Esophagus muscularis mucosa (tissue), 4 donors: ENCODE data around the gene CIZ1.
A peak's percentile ranks its signal among the peaks of the same experiment; 100 is the strongest.

ENCODE experiments used
- CTCF ChIP-seq, 3 experiments: fragments of 200-600 bp in 2 of 3; fragments of 450-650 bp in 1 of 3; sonication (generic) in 2 of 3; IDR thresholded peaks; one replicate each; pipeline ENCODE4 v1.5.1; 2017 to 2019; ENCODE audit warnings: antibody characterized with exemption in 3 of 3, mild to moderate bottlenecking in 2 of 3, moderate library complexity in 1 of 3
- EP300 ChIP-seq: sonication (generic); formaldehyde crosslinking; IDR thresholded peaks from one replicate; pipeline ENCODE4 v1.6.1; 2017; ENCODE audit warnings: antibody characterized with exemption
- POLR2A ChIP-seq: fragments of 450-650 bp; IDR thresholded peaks from one replicate; pipeline ENCODE4 v1.6.1; 2017; ENCODE audit warnings: antibody characterized with exemption, moderate library complexity, mild to moderate bottlenecking, low read depth
- POLR2AphosphoS5 ChIP-seq, 2 donors: sonication (generic); formaldehyde crosslinking; IDR thresholded peaks; one replicate each; pipeline ENCODE4 v1.6.1; 2017; ENCODE audit warnings: antibody characterized with exemption in 2 of 2

- TF ChIP-seq POLR2AphosphoS5 (IDR thresholded peaks at IDR 0.05): peak; percentile 73 to 89
- TF ChIP-seq POLR2A: peak; percentile 51
- peak in 1 of 3 experiments; percentile 6 for TF ChIP-seq CTCF (IDR thresholded peaks at IDR 0.05)
- no peak for TF ChIP-seq EP300
These were observed 31.4 kb downstream of the CIZ1 start, which contains the start of gene BBLN for GRCh38 chr9:128159784-128160602.
